Hepatocyte (in vitro differentiated cells): ENCODE data around the gene CDA. TPM values are rescaled to one million over a fixed set of nuclear protein-coding genes. Genes with fewer than 3 reads are reported as not detected.

Source experiments
- DNase-seq: peaks from one replicate; pipeline ENCODE4 v3.0.0-alpha.2; 2016; ENCODE audit warnings: low spot score
- H2AFZ ChIP-seq: fragments of 200-600 bp; sonication (generic); 2 replicates; pipeline ENCODE4 v1.6.0; 2016; ENCODE audit warnings: antibody characterized with exemption, mild to moderate bottlenecking
- H3K27ac ChIP-seq: fragments of 200-600 bp; sonication (generic); 2 replicates; pipeline ENCODE4 v1.5.1; 2016; ENCODE audit warnings: mild to moderate bottlenecking
- H3K27me3 ChIP-seq: fragments of 200-600 bp; sonication (generic); 2 replicates; pipeline ENCODE4 v1.6.1; 2016
- H3K36me3 ChIP-seq: fragments of 200-600 bp; sonication (generic); replicated peaks from 2 replicates; pipeline ENCODE4 v1.5.1; 2016; ENCODE audit warnings: low read depth; ENCODE audit not compliant: insufficient read depth
- H3K4me1 ChIP-seq: fragments of 200-600 bp; sonication (generic); 2 replicates; pipeline ENCODE4 v1.5.1; 2016; ENCODE audit warnings: mild to moderate bottlenecking, moderate library complexity; ENCODE audit not compliant: insufficient read depth
- H3K4me2 ChIP-seq: fragments of 200-600 bp; sonication (generic); 2 replicates; pipeline ENCODE4 v1.6.0; 2016
- H3K4me3 ChIP-seq: fragments of 200-600 bp; sonication (generic); 2 replicates; pipeline ENCODE4 v1.5.1; 2016; ENCODE audit warnings: mild to moderate bottlenecking
- H3K79me2 ChIP-seq: fragments of 200-600 bp; sonication (generic); 2 replicates; pipeline ENCODE4 v1.6.0; 2017; ENCODE audit warnings: mild to moderate bottlenecking
- H3K9me2 ChIP-seq: fragments of 200-600 bp; sonication (generic); replicated peaks from 2 replicates; pipeline ENCODE4 v1.6.0; 2017; ENCODE audit warnings: mild to moderate bottlenecking; ENCODE audit not compliant: insufficient read depth
- H3K9me3 ChIP-seq: fragments of 200-600 bp; sonication (generic); 2 replicates; pipeline ENCODE4 v1.5.1; 2016; ENCODE audit warnings: low read depth, mild to moderate bottlenecking
- H4K20me1 ChIP-seq: fragments of 200-600 bp; sonication (generic); 2 replicates; pipeline ENCODE4 v1.6.0; 2016; ENCODE audit warnings: mild to moderate bottlenecking; ENCODE audit not compliant: insufficient read depth, poor library complexity, severe bottlenecking
- EZH2 ChIP-seq: fragments of 200-600 bp; sonication (generic); IDR thresholded peaks from 2 replicates; pipeline ENCODE4 v1.6.1; 2016; ENCODE audit warnings: antibody characterized with exemption, mild to moderate bottlenecking, borderline replicate concordance
- EZH2phosphoT487 ChIP-seq: fragments of 200-600 bp; sonication (generic); IDR thresholded peaks from one replicate; pipeline ENCODE4 v1.6.1; 2018; ENCODE audit warnings: antibody characterized with exemption, mild to moderate bottlenecking, low read depth, moderate library complexity; ENCODE audit not compliant: unreplicated experiment, severe bottlenecking
- WGBS: methylation state at CpG from one replicate; pipeline ENCODE4 v1.1.6; 2016; ENCODE audit warnings: low lambda C conversion rate; ENCODE audit errors: missing lambda C conversion rate; 5-methylcytosine and 5-hydroxymethylcytosine counted together
- polyA plus RNA-seq: library from polyadenylated mRNA; unstranded; fragments of >200 nt; fragmentation: Nextera tagmentation; extraction: Ambion mirVana; gene quantifications from 2 replicates; pipeline ENCODE4 v1.2.1, GENCODE V29; 2016
- total RNA-seq: library from RNA; depleted of rRNA; stranded (reverse); fragments of >200 nt; gene quantifications from 2 replicates; pipeline ENCODE4 v1.2.3, GENCODE V29; 2014
- TF ChIP-seq, protein P1 (sequence below): fragments of 200-600 bp; sonication (generic); IDR thresholded peaks from 2 replicates; pipeline ENCODE4 v1.5.1; 2016; ENCODE audit warnings: antibody characterized with exemption, mild to moderate bottlenecking; ENCODE audit not compliant: poor library complexity

The CDA gene
- total and polyA plus RNA-seq, 2 experiments from 2014 or later = 2.1 TPM

DNA sequence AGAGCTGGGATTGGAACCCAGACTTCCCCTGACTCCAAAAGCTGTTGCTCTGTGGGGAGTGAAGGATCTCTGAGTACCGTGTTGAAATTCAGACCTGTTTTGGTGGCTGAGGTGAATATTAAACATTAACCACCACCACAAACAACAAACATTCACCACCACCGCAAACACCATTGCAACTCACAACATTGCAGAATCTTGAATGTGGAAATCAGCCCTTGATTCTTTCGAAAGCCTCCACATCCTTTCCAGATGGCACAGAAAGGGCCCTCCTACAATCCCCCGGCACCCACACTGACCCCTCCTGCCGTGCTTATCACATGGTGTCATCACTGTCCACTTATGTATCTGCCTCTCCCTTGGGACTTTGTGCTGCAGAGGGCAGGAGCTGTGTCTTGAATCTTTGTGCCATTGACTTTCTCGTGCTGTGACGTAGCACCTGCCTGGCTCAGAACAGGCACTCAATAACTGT lies 1.4 kb downstream of the CDA start:
- Histone ChIP-seq H3K4me2 (peak overlapping the region; percentile 72), H3K79me2 (no peaks in the 10 kb centered on the region), H3K27me3 (peaks cover 9% of the 10 kb centered on the region), H3K36me3 (no peaks in the 10 kb centered on the region), H4K20me1 (no peaks in the 10 kb centered on the region), H3K4me1 (peaks cover 20% of the 10 kb centered on the region), H2AFZ (no peak overlapping the region), H3K4me3 (no peak overlapping the region), H3K9me3 (no peaks in the 10 kb centered on the region), H3K27ac (no peak overlapping the region), H3K9me2 (no peaks in the 10 kb centered on the region)
- 41% methylated on average over 7 of the region's 7 CpGs for WGBS
- TF ChIP-seq EZH2 = no peak
- TF ChIP-seq EZH2phosphoT487 = no peak
- TF ChIP-seq, protein P1, sequence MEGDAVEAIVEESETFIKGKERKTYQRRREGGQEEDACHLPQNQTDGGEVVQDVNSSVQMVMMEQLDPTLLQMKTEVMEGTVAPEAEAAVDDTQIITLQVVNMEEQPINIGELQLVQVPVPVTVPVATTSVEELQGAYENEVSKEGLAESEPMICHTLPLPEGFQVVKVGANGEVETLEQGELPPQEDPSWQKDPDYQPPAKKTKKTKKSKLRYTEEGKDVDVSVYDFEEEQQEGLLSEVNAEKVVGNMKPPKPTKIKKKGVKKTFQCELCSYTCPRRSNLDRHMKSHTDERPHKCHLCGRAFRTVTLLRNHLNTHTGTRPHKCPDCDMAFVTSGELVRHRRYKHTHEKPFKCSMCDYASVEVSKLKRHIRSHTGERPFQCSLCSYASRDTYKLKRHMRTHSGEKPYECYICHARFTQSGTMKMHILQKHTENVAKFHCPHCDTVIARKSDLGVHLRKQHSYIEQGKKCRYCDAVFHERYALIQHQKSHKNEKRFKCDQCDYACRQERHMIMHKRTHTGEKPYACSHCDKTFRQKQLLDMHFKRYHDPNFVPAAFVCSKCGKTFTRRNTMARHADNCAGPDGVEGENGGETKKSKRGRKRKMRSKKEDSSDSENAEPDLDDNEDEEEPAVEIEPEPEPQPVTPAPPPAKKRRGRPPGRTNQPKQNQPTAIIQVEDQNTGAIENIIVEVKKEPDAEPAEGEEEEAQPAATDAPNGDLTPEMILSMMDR = no peak
- peak; percentile 31 for DNase-seq

DNA sequence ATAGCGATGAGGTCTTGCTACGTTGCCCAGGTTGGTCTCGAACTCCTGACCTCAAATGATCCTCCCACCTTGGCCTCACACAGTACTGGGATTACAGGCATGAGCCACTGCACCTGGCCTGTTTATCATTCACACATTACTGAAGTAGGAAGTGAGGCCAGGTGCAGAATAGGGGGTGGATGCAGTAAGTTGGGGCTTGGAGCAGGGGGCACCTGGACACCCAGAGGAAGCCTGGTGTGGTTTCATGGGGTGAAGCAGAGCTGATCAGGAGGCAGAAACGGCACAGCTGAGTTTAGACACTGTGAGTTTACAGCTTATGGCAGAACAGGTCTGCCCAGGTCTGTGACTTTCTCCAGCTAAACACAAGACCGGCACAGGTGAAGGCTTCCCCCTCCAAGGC lies 4.9 kb downstream of the CDA start:
- TF ChIP-seq, protein P1 = no peak
- TF ChIP-seq EZH2 = no peak
- no peak for TF ChIP-seq EZH2phosphoT487

DNA sequence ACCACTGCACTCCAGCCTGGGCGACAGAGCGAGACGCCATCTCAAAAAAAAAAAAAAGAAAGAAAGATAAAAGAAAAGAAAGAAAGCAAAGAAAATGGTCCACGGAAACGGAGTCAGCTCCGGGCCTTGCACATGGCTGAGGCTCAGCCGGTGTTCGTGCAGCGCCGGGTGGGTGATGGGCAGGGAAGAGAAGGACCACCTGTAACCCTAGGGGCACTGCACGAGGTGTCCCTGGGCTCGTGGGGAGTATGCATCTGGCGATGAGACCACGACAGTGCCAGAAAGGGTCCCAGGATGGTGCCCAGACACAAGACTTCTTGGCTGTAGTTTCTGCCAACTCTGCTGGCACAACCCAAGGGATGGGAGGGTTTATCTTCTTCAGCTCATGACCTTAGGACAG lies 5.8 kb downstream of the CDA start:
- no peaks in the 10 kb centered on the region for H3K36me3 ChIP-seq
- H3K4me3 ChIP-seq = no peak overlapping the region
- no peak overlapping the region for H3K4me2 ChIP-seq
- no peak overlapping the region for H3K27ac ChIP-seq
- no peaks in the 10 kb centered on the region for H3K9me2 ChIP-seq
- peaks cover 9% of the 10 kb centered on the region for H3K4me1 ChIP-seq
- DNase-seq = no peak
- 93% methylated on average over 14 of the region's 14 CpGs for WGBS
- H3K79me2 ChIP-seq = no peaks in the 10 kb centered on the region
- H2AFZ ChIP-seq = no peak overlapping the region
- TF ChIP-seq EZH2 (no peak), EZH2phosphoT487 (no peak)
- TF ChIP-seq, protein P1 = no peak
- H4K20me1 ChIP-seq = no peaks in the 10 kb centered on the region
- no peaks in the 10 kb centered on the region for H3K9me3 ChIP-seq
- H3K27me3 ChIP-seq = peaks cover under 1% of the 10 kb centered on the region

More for the DNA sequence above, 4.9 kb downstream of the CDA start:
- Histone ChIP-seq H3K4me3 (no peak overlapping the region), H4K20me1 (no peaks in the 10 kb centered on the region), H3K27ac (no peak overlapping the region), H2AFZ (no peak overlapping the region), H3K4me1 (peaks cover 19% of the 10 kb centered on the region), H3K27me3 (peaks cover 4% of the 10 kb centered on the region), H3K9me2 (no peaks in the 10 kb centered on the region), H3K36me3 (no peaks in the 10 kb centered on the region), H3K79me2 (no peaks in the 10 kb centered on the region), H3K4me2 (no peak overlapping the region), H3K9me3 (no peaks in the 10 kb centered on the region)
- 87% methylated on average over 5 of the region's 5 CpGs for WGBS
- DNase-seq = no peak

DNA sequence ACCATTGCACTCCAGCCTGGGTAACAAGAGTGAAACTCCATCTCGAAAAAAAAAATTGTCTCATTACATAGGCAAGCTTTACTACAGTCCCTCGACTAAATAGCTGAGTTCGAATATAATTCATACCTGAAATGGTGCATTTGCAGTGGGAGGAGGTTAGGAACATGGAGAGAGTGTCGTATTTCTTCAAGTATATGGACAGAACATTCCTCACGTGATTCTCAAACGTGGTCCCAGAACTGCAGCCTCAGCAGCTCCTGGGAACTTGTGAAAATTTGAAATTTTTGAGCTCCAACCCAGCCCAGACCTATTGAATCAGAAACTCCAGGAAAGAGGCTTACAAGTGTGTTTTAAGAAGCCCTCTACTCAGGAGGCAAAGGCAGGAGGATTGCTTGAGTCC lies 7.2 kb downstream of the CDA start:
- Histone ChIP-seq H3K4me1 (no peaks in the 10 kb centered on the region), H3K4me3 (no peak overlapping the region), H4K20me1 (no peaks in the 10 kb centered on the region), H3K9me2 (no peaks in the 10 kb centered on the region), H3K27ac (no peak overlapping the region), H3K4me2 (no peak overlapping the region), H3K27me3 (no peaks in the 10 kb centered on the region), H3K79me2 (no peaks in the 10 kb centered on the region), H3K9me3 (no peaks in the 10 kb centered on the region), H3K36me3 (no peaks in the 10 kb centered on the region), H2AFZ (no peak overlapping the region)
- no peak for DNase-seq
- TF ChIP-seq EZH2 (no peak), EZH2phosphoT487 (no peak)
- TF ChIP-seq, protein P1 = no peak
- 44% methylated on average over 6 of the region's 6 CpGs for WGBS
